Muscle layer of colon (tissue), 2 donors: ENCODE results near the gene STARD9.
"Not testable (repeated sequence)": the region's sequence is repeated elsewhere in the genome, so short reads cannot be mapped to it uniquely, and the experiment has no call there.

Source experiments
- H3K27ac ChIP-seq: one replicate; pipeline ENCODE4 v1.7.0; 2013; ENCODE audit warnings: low read depth, mild to moderate bottlenecking, low read length, moderate library complexity
- H3K27me3 ChIP-seq, 2 donors: one replicate each; pipeline ENCODE4 v1.7.0; 2013; ENCODE audit warnings: low read length in 2 of 2, mild to moderate bottlenecking in 2 of 2; ENCODE audit not compliant: insufficient read depth in 2 of 2, control insufficient read depth in 1 of 2
- H3K36me3 ChIP-seq: one replicate; pipeline ENCODE4 v1.7.0; 2013; ENCODE audit warnings: mild to moderate bottlenecking, low read length; ENCODE audit not compliant: insufficient read depth
- H3K4me1 ChIP-seq: one replicate; pipeline ENCODE4 v1.7.0; 2013; ENCODE audit warnings: mild to moderate bottlenecking, low read length; ENCODE audit not compliant: insufficient read depth
- H3K4me3 ChIP-seq, 2 donors: one replicate each; pipeline ENCODE4 v1.7.0; 2013; ENCODE audit warnings: low read length in 2 of 2, low read depth in 1 of 2, mild to moderate bottlenecking in 1 of 2, moderate library complexity in 1 of 2
- H3K9ac ChIP-seq: one replicate; pipeline ENCODE4 v1.7.0; 2013; ENCODE audit warnings: low read length
- H3K9me3 ChIP-seq: one replicate; pipeline ENCODE4 v1.7.0; 2013; ENCODE audit warnings: mild to moderate bottlenecking, low read length
- donor health status: abdominal sarcoma.
- donor health status: Adenocarcinoma of cecum.

The STARD9 gene

DNA sequence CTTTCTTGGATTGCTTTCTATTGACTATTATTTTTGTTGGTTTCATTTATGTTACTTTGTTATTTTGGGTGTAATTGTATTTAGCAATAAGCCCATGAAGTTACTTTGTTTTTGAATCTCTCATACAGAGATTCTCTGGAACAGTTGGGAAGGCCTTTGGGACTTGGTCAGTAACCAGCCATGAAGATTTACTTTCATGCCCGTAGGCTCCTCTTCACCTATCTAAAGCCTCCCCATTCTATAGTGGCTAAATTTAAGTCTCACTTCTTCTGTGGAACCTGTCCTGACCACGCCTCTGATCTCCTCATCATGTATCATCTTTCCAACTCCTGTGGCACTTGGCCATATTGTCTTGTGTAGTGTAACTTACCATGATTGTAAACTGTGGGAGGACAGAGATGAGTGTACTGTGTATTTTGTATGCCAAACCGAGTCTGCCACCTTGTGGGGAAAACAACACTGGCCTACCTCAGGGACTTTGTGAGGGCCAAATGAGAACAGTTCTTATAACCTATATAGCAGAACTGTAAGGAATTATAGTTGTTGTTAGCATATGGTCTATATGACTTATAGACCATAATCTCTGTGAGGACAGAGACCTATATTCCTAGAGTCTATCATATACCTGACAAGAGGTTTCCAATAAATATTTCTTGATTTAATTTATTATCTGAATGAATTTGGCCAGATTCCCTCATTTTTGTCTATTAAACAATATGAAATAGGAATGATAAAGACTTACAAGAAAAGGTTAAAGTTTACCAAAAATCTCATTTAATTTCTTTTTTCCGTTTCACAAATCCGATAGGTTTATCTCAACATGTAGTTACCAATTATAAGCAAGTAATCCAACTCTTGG is 75.0 kb downstream of the STARD9 start:
- Histone ChIP-seq H3K4me3 (no peak overlapping the region), H3K27me3 (no peaks in the 10 kb centered on the region), H3K27ac (no peak overlapping the region), H3K4me1 (peaks cover 5% of the 10 kb centered on the region), H3K9me3 (no peaks in the 10 kb centered on the region), H3K9ac (no peak overlapping the region), H3K36me3 (peaks cover 30% of the 10 kb centered on the region)

DNA sequence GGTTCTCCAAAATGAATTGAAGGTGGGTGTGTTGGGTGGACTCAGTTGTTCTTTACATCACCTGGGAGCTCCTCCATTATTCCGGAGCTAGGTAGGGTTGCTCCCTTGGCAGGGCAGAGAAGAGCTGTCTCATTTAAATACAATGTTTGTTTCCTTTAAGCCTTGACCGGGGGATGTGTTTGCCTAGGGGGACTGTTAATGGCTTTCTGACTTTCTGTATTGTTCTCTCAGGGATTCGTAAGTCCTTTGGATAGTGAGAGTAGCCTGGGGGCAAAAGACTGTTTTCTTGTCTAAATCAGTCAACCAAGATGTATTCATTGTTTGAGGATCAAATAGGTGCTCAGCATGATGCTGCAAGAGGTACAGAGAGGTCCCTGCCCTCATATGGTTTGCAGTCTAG is 90.4 kb downstream of the STARD9 start:
- Histone ChIP-seq H3K4me3 (no peak overlapping the region), H3K9me3 (no peaks in the 10 kb centered on the region), H3K9ac (no peak overlapping the region), H3K27me3 (no peaks in the 10 kb centered on the region), H3K4me1 (no peaks in the 10 kb centered on the region), H3K27ac (no peak overlapping the region), H3K36me3 (peaks cover 73% of the 10 kb centered on the region)

DNA sequence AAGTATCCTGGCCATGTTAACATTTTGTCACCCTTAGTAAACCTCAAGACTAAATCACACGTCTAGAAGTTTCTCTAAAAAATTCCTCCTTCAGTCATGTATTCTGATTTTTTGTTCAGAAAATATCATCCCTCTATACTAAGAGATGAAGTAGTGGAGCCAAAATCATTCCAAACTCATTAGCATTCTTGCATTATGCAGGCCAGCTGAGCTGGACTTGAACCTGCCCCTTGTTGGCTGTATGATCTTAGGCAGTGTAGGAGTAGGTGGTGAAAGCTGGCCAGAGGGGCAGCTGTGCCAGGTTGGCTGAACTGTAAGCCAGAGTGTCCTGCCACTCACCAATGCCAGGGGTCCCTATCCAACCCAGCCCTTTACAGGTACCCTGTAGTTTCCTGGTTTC is 92.4 kb downstream of the STARD9 start:
- Histone ChIP-seq H3K36me3 (peaks cover 80% of the 10 kb centered on the region), H3K27me3 (no peaks in the 10 kb centered on the region), H3K9ac (no peak overlapping the region), H3K4me1 (no peaks in the 10 kb centered on the region), H3K27ac (no peak overlapping the region), H3K9me3 (no peaks in the 10 kb centered on the region), H3K4me3 (no peak overlapping the region)

DNA sequence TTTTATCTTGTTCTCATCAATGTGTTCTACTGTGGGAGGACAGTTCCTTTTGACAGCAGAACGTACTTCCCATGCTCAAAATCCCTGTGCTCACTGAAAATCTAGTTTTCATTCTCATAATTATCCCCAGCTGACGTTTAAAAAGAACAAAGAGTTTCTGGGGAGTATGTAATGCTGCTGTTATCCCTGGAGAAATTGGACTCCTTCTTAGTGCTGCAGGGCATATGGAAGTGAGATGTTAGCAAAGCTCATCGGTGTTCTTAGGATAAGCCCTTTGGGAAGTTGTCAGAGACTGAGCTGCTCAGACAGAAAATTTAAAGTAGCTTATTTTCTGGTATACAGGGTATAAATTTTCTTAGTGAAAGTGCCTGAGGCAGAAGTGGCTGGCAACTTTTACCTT is 95.0 kb downstream of the STARD9 start:
- Histone ChIP-seq H3K4me3 (no peak overlapping the region), H3K36me3 (peaks cover 78% of the 10 kb centered on the region), H3K9ac (no peak overlapping the region), H3K27ac (no peak overlapping the region), H3K27me3 (no peaks in the 10 kb centered on the region), H3K4me1 (no peaks in the 10 kb centered on the region), H3K9me3 (no peaks in the 10 kb centered on the region)

DNA sequence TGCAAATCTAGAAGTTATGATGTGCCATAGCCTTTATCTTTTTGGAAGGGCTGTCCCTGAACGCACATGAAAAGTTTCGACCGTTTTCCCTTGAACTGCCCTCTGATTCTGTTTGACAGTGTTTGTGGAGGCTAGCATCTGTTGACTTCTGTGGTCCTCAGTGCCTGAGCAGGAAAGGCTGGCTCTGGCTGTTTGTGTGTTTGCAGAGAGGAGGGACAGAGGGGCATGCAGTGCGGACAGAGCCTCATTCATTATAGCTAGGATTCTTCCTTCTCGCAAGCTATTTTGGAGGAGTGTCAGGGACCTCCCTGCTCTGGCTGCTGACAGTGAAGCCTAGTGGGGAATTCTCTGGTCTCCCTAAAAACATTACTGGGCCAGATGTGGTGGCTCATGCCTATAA is 97.0 kb downstream of the STARD9 start:
- H3K27ac ChIP-seq = no peak overlapping the region
- no peak overlapping the region for H3K9ac ChIP-seq
- no peak overlapping the region for H3K4me3 ChIP-seq
- no peaks in the 10 kb centered on the region for H3K4me1 ChIP-seq
- H3K27me3 ChIP-seq = no peaks in the 10 kb centered on the region
- H3K36me3 ChIP-seq = peaks cover 84% of the 10 kb centered on the region
- H3K9me3 ChIP-seq = no peaks in the 10 kb centered on the region

DNA sequence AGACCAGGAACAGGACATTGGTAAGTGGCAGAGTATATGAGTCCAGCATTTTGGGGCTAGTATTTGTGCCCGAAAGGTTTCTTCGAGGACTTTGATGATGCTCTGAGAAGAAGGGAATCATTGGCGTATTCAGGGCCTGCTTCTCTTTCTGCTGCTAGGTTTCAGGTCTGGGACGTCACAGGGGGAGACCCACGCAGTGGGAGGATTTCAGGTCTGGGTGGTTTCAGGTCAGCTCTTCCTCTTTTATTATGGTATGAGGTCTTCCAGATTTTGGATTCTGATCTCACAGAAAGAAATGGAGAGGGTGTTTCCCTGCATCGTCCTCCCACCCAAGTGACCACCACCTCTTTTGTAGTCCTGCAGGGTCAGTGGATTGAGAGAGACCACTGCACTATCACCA is 99.1 kb downstream of the STARD9 start:
- Histone ChIP-seq H3K27me3 (no peaks in the 10 kb centered on the region), H3K9me3 (no peaks in the 10 kb centered on the region), H3K36me3 (peaks cover 86% of the 10 kb centered on the region), H3K9ac (no peak overlapping the region), H3K4me3 (no peak overlapping the region), H3K4me1 (no peaks in the 10 kb centered on the region), H3K27ac (no peak overlapping the region)

DNA sequence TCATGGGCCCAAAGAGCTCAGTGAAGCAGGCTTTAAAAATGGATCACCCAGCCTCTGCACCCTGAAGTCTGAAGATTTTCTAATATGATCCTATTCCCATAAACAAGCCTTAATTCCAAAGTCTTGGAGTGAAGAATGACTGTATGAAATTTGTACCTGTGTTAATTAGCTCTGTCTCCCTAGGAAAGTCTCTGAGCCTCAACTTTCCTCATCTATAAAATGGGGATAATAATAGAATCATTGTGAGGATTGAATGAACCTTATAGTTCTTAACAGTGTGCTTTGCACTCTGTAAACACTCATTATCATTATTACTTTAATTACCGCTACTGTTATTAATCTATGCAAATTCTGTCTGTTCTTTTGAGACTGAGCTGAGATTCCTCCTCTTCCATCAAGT is 99.6 kb downstream of the STARD9 start:
- H3K9me3 ChIP-seq = no peaks in the 10 kb centered on the region
- H3K27me3 ChIP-seq = no peaks in the 10 kb centered on the region
- H3K9ac ChIP-seq = no peak overlapping the region
- H3K27ac ChIP-seq = no peak overlapping the region
- H3K36me3 ChIP-seq = peaks cover 89% of the 10 kb centered on the region
- no peak overlapping the region for H3K4me3 ChIP-seq
- H3K4me1 ChIP-seq = no peaks in the 10 kb centered on the region

DNA sequence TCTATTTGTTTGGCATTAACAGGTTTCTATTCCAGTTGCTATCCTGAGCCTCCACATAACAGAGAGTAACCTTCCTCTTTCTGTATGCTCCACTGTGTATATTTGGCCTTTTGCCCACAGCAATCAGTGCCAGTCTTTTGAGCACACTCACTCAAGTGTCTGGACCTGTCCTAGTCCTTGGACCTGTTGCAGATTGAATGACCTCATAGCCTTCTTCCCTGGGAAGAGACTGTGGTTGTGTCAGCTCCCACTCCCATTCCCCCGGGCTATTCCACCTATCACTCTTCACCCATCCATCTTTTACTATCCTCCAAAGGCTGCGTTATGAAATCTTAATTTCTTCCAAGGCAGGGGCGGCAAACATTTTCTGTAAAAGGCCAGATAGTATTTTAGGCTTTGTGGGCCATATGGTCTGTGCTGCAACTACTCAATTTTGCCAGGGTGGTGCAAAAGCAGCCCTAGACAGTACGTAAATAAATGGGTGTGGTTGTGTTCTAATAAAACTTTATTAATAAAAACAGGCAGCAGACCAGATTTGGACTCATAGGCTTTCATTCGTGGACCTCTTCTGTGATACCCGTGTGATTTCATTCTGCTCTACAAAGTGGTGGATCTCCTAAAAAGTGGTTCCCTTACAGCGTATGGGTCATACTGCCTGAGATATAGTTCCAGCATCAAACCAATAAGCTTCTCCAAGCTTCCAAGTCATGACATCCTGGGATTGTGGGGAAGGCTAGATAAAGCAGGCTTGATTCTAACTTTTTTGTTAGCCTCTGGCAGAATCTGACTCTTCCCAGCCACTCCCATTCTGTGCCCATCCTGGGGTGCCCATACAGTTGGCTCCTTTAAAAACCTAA is 104.1 kb downstream of the STARD9 start:
- Histone ChIP-seq H3K9ac (no peak overlapping the region), H3K27me3 (no peaks in the 10 kb centered on the region), H3K36me3 (peaks cover 86% of the 10 kb centered on the region)

DNA sequence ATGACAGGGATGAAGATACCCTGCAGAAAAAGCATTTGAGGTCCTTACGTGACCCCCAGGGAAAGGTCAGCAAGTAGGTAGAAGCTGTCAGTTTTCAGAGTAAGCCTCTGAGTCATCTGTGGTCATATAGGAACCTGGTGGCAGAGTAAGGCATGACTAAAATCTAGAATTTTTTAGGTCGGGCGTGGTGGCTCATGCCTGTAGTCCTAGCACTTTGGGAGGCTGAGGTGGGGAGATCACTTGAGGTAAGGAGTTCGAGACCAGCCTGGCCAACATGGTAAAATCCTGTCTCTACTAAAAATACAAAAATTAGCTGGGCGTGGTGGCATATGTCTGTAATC is 104.7 kb downstream of the STARD9 start:
- not testable (repeated sequence) for H3K27me3 ChIP-seq, H3K4me1 ChIP-seq, H3K27ac ChIP-seq, H3K9ac ChIP-seq, H3K4me3 ChIP-seq, H3K9me3 ChIP-seq
- peaks cover 86% of the 10 kb centered on the region for H3K36me3 ChIP-seq

More for the DNA sequence above, 104.1 kb downstream of the STARD9 start:
- Histone ChIP-seq H3K27ac (no peak overlapping the region), H3K9me3 (no peaks in the 10 kb centered on the region), H3K4me3 (no peak overlapping the region), H3K4me1 (no peaks in the 10 kb centered on the region)

DNA sequence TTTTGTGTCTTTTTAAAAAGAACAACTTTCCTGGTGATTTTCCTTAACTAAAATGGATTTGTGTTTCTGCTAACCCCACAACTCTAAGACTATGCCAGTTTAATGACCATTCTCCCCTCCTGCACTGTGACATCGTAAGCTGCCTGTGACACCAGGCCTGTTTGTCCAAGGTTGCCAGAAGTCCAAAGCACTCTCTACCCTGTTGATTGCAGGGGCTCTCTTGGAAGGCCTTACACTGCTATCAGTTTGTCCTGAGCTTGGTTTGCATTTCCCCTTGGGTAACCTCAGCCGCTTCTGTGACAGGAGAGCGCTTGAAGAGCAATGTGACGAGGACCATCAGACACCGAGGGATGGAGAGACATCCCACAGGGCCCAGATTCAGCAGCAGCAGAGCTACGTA is 105.7 kb downstream of the STARD9 start:
- H3K27ac ChIP-seq = no peak overlapping the region
- no peak overlapping the region for H3K4me3 ChIP-seq
- H3K4me1 ChIP-seq = no peaks in the 10 kb centered on the region
- no peak overlapping the region for H3K9ac ChIP-seq
- no peaks in the 10 kb centered on the region for H3K9me3 ChIP-seq
- no peaks in the 10 kb centered on the region for H3K27me3 ChIP-seq
- peaks cover 86% of the 10 kb centered on the region for H3K36me3 ChIP-seq

DNA sequence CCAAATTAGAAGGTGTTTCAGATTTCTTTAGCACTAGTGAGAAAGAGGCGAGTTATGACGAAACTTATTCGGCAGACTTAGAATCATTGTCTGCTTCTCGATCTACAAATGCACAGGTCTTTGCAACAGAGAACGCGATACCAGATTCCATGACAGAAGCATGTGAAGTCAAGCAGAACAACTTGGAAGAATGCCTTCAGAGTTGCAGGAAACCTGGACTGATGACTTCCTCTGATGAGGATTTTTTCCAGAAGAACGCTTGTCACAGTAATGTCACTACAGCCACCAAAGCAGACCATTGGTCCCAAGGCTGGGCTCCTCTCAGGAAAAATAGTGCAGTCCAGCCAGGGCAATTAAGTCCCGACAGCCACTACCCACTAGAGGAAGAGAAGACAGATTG is 110.9 kb downstream of the STARD9 start:
- H3K4me1 ChIP-seq = no peaks in the 10 kb centered on the region
- no peak overlapping the region for H3K9ac ChIP-seq

More for the DNA sequence above, 110.9 kb downstream of the STARD9 start:
- Histone ChIP-seq H3K27me3 (no peaks in the 10 kb centered on the region), H3K9me3 (no peaks in the 10 kb centered on the region), H3K4me3 (no peak overlapping the region), H3K27ac (no peak overlapping the region), H3K36me3 (peaks cover 89% of the 10 kb centered on the region)
